Activated CD8-positive, alpha-beta memory T cell treated with anti-CD3 and anti-CD28 coated beads for 1 hour (primary cell): ENCODE data around the gene CYSLTR2.

Experiments used
- DNase-seq, 2 donors: peaks; one replicate each; pipeline ENCODE4 v3.0.0-alpha.2; 2020; ENCODE audit warnings: low read depth in 1 of 2; ENCODE audit errors: extremely low read depth in 1 of 2

CYSLTR2 gene

DNA sequence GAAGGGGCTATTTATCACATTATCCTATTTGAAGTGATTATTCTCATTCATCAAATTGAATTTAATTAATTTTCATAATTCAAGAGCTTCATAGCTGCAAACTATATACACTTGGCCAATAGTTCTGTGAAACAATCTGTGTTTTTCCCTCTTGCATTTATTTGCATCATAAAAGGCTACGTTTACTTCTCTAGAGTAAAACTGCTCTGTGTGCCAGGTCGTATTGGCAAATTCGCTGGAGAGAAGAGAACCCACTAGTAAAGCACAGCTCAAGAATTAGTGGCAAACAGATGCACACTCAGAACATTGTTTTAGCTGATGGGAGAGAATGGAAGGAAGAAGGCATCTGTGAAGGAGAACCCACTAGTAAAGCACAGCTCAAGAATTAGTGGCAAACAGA, 81.8 kb downstream of the CYSLTR2 start:
- no peak for DNase-seq

DNA sequence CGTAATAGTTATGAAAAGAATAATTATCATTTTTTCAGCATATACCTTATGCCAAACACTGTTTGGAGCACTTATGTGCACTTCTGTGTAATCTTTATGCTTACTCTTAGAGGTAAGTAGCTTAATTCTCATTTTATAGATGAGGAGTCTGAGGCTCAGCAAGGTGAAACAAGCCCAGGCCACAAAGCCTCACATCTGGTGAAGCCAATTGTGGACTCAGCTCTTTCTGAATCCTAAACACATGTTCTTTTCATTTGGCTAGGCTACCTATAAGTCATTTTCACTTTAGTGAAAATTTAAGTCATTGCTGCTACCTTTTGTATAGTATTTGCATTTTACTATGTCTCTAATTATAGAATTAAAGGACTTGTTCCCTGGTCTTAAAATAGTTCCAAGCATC, 84.0 kb downstream of the CYSLTR2 start:
- no peak for DNase-seq

DNA sequence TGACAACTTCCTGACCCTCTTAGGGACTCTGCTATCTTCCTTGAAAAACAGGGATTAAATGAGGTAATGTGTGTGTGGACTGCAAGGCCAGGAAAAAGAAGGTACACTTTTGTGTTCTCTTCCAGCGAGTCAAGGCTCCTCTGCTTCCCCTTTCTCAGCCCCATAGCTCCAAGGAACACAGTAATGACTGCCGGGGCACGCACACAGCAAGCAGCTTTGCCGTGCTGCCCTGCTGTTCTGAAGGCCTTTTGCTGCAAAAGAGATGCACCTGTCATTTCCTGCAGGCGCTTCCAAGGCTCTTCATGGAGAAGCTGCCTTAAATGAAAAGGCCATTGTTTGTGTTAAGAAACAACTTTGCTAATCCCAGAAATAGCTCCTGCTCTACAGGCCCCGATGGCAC, 84.6 kb downstream of the CYSLTR2 start:
- DNase-seq, result no peak

DNA sequence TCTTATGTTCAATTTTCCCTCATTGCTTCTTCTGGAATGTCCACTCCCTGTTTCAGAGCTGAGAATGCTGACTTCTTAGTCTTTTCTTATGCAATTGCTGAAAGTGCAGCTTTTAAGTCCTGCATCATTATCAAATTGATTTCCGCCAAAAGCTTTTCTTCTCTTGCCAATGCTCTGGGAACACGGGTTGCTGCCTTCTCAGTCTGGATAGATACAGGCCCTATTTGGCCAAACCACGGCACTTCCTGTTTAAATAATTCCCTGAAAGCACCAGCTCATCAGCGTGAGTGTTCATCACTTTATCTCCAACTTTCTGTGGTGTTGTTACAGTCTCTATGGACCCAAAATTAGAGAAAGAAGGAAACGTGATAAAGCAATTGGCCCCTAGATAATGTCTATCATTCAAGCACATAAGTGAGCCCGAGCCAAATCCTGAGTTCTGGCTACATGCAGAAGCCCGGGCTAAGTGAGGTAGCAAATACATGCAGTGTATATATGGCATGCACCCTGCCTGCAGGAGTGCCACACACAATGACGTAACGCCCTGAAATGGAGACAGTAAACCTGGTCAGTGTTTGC, 85.7 kb downstream of the CYSLTR2 start:
- no peak for DNase-seq

DNA sequence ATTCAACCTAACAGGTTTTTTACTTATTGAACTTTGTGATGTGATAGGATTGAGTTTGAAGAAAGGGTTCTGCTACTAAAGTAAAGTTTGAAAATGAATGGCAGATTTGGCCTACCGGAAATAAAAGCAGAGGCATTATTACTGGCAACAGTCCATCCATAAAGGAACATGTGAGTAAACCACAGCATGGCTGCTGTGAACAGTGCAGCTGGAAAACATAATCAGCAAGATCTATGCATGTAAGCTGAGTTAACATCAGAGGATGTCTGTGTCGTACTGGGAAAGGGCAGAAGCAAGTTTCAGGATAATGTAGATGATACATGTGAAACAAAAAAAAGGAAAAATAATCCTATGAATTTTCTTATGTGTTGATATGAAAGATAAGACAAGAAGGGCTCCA, 87.6 kb downstream of the CYSLTR2 start:
- no peak for DNase-seq

DNA sequence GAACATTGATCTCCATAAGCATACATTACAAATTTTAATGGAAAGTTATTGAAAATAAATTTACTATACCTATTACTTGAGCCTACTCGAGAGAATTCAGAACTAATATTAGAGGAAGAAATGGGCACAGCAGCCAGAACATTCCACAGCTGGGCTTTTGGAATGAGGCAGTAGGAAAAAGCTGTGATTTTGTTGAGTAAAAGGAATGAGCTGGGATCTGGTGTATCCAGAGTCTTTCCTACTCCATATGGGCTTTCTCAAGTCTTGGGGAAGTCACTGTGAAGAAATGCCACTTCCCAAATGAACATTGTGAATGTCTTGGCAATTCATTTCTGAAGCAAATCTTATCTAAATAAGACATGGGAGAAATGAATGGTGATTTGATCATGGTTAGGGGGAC, 93.1 kb downstream of the CYSLTR2 start:
- no peak for DNase-seq

DNA sequence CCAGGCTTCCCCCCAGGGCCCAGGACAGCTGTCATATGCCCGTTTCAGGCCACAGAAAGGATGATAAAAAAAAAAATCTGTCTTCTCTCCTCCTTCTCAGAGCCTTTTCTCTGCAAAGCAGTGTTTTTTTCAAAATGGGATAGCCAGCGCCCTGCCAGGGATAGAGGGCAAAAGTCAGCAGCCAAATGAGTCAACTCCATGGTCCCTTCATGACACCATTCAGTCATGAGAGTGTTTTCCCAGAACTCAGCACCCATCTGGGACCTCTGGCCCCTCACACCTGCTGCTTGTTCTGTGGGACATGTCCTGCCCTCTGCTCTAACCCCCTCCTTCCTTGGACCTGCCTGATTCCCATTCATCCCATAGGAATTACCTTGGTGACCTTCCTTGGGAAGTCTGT, 95.0 kb downstream of the CYSLTR2 start:
- no peak for DNase-seq

DNA sequence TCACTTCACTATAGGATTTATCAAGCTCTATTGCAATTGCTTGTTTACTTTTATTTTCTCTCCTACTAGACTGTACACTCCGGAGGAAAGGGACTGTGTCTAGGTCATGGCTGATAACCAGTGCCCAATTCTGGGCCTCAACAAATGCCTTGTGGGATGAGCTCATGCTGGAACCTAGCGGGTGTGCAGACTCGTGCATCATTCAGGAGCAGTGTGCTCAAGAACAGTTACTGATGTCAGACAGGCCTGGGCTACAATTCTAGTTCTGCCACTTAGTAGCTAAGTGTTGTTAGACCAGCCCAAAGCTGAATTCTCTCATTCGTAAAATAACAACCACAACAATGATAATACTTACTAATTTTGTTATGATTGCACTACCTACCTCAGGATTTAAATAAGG, 95.4 kb downstream of the CYSLTR2 start:
- DNase-seq, result no peak

DNA sequence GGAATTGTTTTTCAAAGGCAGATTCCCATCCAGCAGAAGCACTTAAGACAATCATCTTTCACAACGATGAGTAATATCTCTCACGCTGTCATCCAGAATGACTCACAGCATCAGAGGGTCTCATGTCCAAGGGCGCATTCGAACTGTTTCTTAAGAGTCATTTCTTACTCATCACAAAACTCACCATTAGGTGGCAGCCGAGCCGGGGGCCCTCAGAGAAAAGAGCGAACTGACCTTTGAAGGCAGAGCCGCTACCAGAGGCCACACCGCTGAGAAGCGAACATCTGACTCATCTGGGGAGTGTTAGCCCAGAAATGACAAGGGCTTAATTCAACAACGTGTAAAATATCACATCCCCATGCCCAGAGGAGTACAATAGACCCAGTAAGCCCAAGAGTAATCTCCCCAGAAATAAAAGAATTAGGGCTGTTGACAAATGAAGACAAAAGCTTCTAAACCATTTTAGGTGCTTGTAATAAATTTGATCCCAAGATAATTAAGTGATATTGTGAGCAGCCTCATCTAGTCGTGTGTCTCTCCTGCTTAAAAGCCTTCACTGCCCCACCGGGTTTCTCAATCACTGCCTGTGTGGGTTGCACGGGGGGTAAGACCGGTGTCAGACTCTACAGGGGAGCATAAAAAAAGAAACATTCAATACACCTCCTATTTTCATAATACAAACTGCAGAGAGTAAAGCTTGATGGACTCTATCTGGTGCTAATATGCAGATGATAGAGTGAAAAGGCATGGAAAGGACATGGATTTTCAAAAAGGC, 96.2 kb downstream of the CYSLTR2 start:
- peak in 1 of 2 donors; percentile 13 for DNase-seq

DNA sequence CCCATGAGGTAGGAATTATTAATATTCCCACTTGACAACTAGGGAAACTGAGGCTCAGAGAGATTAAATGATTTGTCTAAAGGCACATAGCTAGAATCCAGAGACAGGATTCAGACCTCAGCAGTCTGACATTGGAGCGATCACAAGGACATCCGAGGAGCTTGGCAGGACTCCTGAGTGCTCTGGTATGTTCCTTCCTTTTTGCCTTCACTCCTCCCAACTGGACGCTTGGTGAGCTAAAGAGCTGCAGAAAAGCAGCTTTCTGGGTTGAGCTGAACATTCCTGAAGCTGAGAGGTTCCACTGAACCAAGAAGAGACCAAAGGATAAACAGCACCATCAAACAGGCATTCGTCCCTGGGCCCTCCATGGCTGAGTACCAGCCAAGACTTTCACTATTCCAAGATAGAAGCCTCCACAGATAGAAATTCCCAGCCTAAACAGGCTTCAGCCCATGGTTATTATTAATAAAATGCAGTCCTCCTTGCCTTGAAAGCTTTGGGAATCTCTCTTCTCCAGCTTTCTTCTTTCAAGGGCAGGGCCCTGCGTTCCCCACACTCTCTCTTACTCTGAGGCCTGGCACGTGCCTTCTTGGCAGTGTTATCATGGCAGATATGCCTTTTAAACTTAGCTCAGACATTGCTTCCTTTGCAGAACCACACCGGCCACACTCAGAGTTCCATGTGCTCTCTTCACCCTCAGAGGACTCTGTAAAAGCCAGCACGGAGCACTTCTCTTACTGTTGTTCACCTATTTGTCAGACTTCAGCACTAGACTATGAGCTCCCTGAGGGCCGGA, 97.1 kb downstream of the CYSLTR2 start:
- no peak for DNase-seq

DNA sequence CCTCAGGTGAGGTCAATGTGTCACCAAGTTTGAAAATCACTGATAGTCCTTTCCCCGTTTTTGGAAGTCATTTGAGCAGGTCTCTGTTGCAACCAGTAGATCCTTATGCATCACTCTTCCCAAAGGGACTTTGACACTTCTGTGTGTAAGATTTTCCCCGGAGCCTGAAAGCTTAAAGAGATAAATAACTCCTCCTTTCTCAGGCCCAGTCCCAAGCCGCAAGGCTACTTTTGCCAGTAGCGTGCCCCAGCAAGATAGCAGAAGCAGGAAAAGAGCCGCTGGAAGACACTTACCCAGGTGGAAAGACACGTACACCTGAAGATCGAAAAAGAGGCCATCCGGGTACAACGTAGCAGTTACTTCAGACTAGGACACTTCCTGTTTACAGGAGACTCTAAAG, 106.9 kb downstream of the CYSLTR2 start:
- DNase-seq, result no peak
